Transverse colon (tissue), 4 donors: ENCODE results near the gene CLDN14. TPM values are rescaled to one million over a fixed set of nuclear protein-coding genes. Genes with fewer than 3 reads are reported as not detected.

Experiments
- DNase-seq: peaks from one replicate; pipeline ENCODE4 v3.0.0-alpha.2; 2019
- H3K27ac ChIP-seq, 4 donors: fragments of 200-600 bp; sonication (generic); 2 replicates each; pipeline ENCODE4 v1.5.1; 2016 to 2018; ENCODE audit warnings: inconsistent platforms in 4 of 4
- H3K27me3 ChIP-seq: fragments of 200-600 bp; sonication (generic); 2 replicates; pipeline ENCODE4 v1.5.1; 2017; ENCODE audit warnings: inconsistent platforms
- H3K36me3 ChIP-seq, 4 donors: fragments of 200-600 bp; sonication (generic); 2 replicates each; pipeline ENCODE4 v1.5.1; 2017 to 2019; ENCODE audit warnings: inconsistent platforms in 4 of 4
- H3K4me1 ChIP-seq, 4 donors: fragments of 200-600 bp; sonication (generic); 2 replicates each; pipeline ENCODE4 v1.5.1; 2017 to 2020; ENCODE audit warnings: inconsistent platforms in 4 of 4
- H3K4me3 ChIP-seq, 4 donors: fragments of 200-600 bp; sonication (generic); 1 replicate in 1 of 4; 2 replicates in 3 of 4; pipeline versions ENCODE4 v1.5.1 to v1.6.1; 2017 to 2019; ENCODE audit warnings: inconsistent platforms in 4 of 4
- H3K9me3 ChIP-seq, 2 donors: fragments of 200-600 bp; sonication (generic); 2 replicates each; pipeline ENCODE4 v1.5.1; 2017 to 2019; ENCODE audit warnings: inconsistent platforms in 2 of 2
- EP300 ChIP-seq: sonication (generic); formaldehyde crosslinking; IDR thresholded peaks from one replicate; pipeline ENCODE4 v1.6.1; 2017; ENCODE audit warnings: antibody characterized with exemption, low read depth
- POLR2A ChIP-seq: fragments of 450-650 bp; IDR thresholded peaks from one replicate; pipeline ENCODE4 v1.6.1; 2016; ENCODE audit warnings: antibody characterized with exemption, mild to moderate bottlenecking, moderate library complexity
- POLR2AphosphoS5 ChIP-seq, 3 donors: sonication (generic); formaldehyde crosslinking; IDR thresholded peaks; one replicate each; pipeline ENCODE4 v1.6.1; 2016; ENCODE audit warnings: antibody characterized with exemption in 3 of 3
- WGBS, 2 donors: methylation state at CpG; one replicate each; pipeline ENCODE4 v1.1.5; 2018; ENCODE audit warnings: low coverage in 1 of 2; 5-methylcytosine and 5-hydroxymethylcytosine counted together
- in situ Hi-C, 4 donors: fragments of 200-750 bp; cut with MboI; loops; one replicate each; pipeline versions ENCODE4 v1.15.0 to v1.15.1; 2017; ENCODE audit warnings: low sequenced_read_pairs in 3 of 4, low pct_ligation_motif_present in 1 of 4, low pct_unique_long_range_greater_than_20kb in 1 of 4
- intact Hi-C: fragments of 100-400 bp; cut with DNase I; formaldehyde crosslinking; loops from one replicate; pipeline ENCODE4 v1.15.1; 2023; ENCODE audit warnings: low total_unique reads
- total RNA-seq, 4 donors: library from RNA; depleted of rRNA; stranded (reverse); fragments of >200 nt; gene quantifications; one replicate each; pipeline ENCODE4 v1.1.0, GENCODE V29; 2016
- TF ChIP-seq, protein P1 (sequence below), 5 experiments: fragments of 200-600 bp in 3 of 5; fragments of 450-650 bp in 2 of 5; sonication (generic) in 3 of 5; IDR thresholded peaks; 1 replicate in 2 of 5; 2 replicates in 3 of 5; pipeline ENCODE4 v1.5.1; 2016 to 2017; ENCODE audit warnings: antibody characterized with exemption in 5 of 5, inconsistent platforms in 3 of 5, mild to moderate bottlenecking in 2 of 5, moderate library complexity in 1 of 5

Gene CLDN14
- total RNA-seq, 4 donors from 2014 or later: not detected

- intact Hi-C loops: no loop called here
- no peak overlapping the region for H3K27ac ChIP-seq
- H3K4me3 ChIP-seq: no peak overlapping the region
- H3K4me1 ChIP-seq: no peaks in the 10 kb centered on the region
- TF ChIP-seq, protein P1, sequence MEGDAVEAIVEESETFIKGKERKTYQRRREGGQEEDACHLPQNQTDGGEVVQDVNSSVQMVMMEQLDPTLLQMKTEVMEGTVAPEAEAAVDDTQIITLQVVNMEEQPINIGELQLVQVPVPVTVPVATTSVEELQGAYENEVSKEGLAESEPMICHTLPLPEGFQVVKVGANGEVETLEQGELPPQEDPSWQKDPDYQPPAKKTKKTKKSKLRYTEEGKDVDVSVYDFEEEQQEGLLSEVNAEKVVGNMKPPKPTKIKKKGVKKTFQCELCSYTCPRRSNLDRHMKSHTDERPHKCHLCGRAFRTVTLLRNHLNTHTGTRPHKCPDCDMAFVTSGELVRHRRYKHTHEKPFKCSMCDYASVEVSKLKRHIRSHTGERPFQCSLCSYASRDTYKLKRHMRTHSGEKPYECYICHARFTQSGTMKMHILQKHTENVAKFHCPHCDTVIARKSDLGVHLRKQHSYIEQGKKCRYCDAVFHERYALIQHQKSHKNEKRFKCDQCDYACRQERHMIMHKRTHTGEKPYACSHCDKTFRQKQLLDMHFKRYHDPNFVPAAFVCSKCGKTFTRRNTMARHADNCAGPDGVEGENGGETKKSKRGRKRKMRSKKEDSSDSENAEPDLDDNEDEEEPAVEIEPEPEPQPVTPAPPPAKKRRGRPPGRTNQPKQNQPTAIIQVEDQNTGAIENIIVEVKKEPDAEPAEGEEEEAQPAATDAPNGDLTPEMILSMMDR (IDR thresholded peaks at IDR 0.05): no peak
- no peak for DNase-seq
- no peaks in the 10 kb centered on the region for H3K27me3 ChIP-seq
- in situ Hi-C loops: no loop called here
- no peaks in the 10 kb centered on the region for H3K9me3 ChIP-seq
- no peaks in the 10 kb centered on the region for H3K36me3 ChIP-seq
- 87 to 91% methylated on average over 3 to 5 of the region's 5 CpGs for WGBS, 2 donors
Measured at GRCh38 chr21:36436829-36437744, 42.8 kb downstream of the CLDN14 start.

GRCh38 chr21:36434144-36434543 is 45.8 kb downstream of the CLDN14 start:
- Histone ChIP-seq H3K27me3 (no peaks in the 10 kb centered on the region), H3K4me3 (no peak overlapping the region), H3K9me3 (no peaks in the 10 kb centered on the region), H3K4me1 (peaks cover 0 to 4% (median 0%) of the 10 kb centered on the region in 4 donors), H3K36me3 (no peaks in the 10 kb centered on the region), H3K27ac (no peak overlapping the region)
- no peak for DNase-seq
- TF ChIP-seq POLR2AphosphoS5 (IDR thresholded peaks at IDR 0.05): no peak
- TF ChIP-seq EP300: no peak
- TF ChIP-seq POLR2A: no peak
- TF ChIP-seq, protein P1 (IDR thresholded peaks at IDR 0.05): no peak
- WGBS, 2 donors: 78 to 100% methylated on average over 1 to 6 of the region's 6 CpGs
- intact Hi-C loops: no loop called here
- in situ Hi-C loops: no loop called here

DNA sequence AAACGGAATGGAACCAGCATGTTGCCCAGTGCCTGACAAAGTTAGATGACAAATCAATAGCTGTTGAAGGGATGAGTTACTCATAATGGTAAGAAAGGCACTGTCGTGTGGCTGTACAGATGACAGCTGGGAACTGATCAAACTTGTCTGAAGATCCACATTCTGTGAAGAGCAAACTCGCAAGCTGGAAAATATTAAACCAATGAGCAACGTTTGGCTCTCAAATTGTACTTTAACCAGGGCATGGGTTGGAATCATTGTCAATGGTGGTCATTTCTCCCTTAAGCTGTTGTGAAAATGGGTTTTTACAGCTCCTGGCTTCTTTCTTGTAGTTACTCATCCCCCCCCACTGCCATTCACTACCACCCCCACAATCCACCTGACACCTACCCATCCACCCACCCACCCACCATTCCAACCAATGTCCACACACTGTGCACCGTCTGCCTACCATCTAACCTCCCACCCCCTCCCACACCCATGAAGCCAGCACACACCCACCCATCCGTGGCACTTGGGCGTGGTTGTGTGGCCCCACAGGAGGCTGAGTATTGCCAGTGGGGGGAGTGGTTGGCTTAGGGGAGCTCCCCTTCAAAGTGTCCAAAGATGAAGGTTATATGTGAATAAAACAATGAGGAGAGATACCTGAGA is 46.7 kb downstream of the CLDN14 start:
- no peak for DNase-seq
- H3K9me3 ChIP-seq: no peaks in the 10 kb centered on the region
- no peaks in the 10 kb centered on the region for H3K27me3 ChIP-seq
- no peak overlapping the region for H3K4me3 ChIP-seq
- in situ Hi-C loops: no loop called here
- WGBS, 2 donors: 73% methylated on average over 7 of the region's 7 CpGs; no CpG with 5 or more reads in 1 of the 2 donors
- no peak overlapping the region for H3K27ac ChIP-seq
- no peaks in the 10 kb centered on the region for H3K36me3 ChIP-seq
- TF ChIP-seq EP300: no peak
- TF ChIP-seq, protein P1 (IDR thresholded peaks at IDR 0.05): no peak
- H3K4me1 ChIP-seq: peaks cover 0 to 4% (median 0%) of the 10 kb centered on the region in 4 donors
- intact Hi-C loops: no loop called here

DNA sequence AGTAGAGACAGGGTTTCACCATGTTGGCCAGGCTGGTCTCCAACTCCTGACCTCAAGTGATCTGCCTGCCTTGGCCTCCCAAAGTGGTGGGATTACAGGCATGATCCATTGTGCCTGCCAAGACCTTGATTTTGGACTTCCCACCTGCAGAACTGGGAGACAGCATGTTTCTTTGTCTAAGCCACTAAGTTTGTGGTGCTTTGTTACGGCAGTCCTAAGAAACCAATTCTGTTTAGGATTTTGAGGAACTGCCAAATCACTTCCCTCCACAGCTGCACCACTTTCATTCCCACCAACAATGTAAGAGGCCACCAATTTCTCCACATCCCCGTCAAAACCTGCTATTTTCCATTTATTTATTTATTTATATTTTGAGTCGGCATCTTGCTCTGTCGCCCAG is 48.7 kb downstream of the CLDN14 start:
- H3K9me3 ChIP-seq: no peaks in the 10 kb centered on the region
- H3K36me3 ChIP-seq: no peaks in the 10 kb centered on the region
- no peak for TF ChIP-seq POLR2A
- TF ChIP-seq POLR2AphosphoS5 (IDR thresholded peaks at IDR 0.05): no peak
- TF ChIP-seq, protein P1 (IDR thresholded peaks at IDR 0.05): no peak
- TF ChIP-seq EP300: no peak
- no peaks in the 10 kb centered on the region for H3K27me3 ChIP-seq
- WGBS, 2 donors: 52 to 67% methylated on average over 2 to 4 of the region's 4 CpGs
- intact Hi-C loops: no loop called here
- no peak overlapping the region for H3K4me3 ChIP-seq
- peaks cover 0 to 4% (median 0%) of the 10 kb centered on the region in 4 donors for H3K4me1 ChIP-seq
- H3K27ac ChIP-seq: no peak overlapping the region
- DNase-seq: no peak
- in situ Hi-C loops: no loop called here
